Lung microvascular endothelial cell (primary cell): ENCODE measurements around the gene DSTN. TPM values are rescaled to one million over a fixed set of nuclear protein-coding genes. Genes with fewer than 3 reads are reported as not detected.

Source experiments
- DNase-seq, 2 donors: peaks; one replicate each; pipeline versions ENCODE4 v3.0.0 to v3.0.0-alpha.2; 2010; ENCODE audit warnings: low read depth in 2 of 2
- total RNA-seq: library from RNA; depleted of rRNA; stranded (reverse); fragments of >200 nt; gene quantifications from 2 replicates; pipeline ENCODE4 v1.2.1, GENCODE V29; 2014

DSTN gene
- total RNA-seq, result 59.3 and 87.4 TPM in 2 replicates

- peak; percentile 96 to 97 for DNase-seq
Observed at GRCh38 chr20:17569616-17570346, at the start of gene DSTN. Gene DSTN (plus strand): TSS chr20:17570075. CDS start chr20:17570209, 134 bp downstream.

- DNase-seq, result peak; percentile 17 to 58
Observed at GRCh38 chr20:17520583-17520982, 49.3 kb upstream of the DSTN start.

- no peak for DNase-seq
Observed at GRCh38 chr20:17522528-17522927, 47.3 kb upstream of the DSTN start.

- no peak for DNase-seq
Observed at GRCh38 chr20:17523326-17523725, 46.5 kb upstream of the DSTN start.

GRCh38 chr20:17524560-17524959 is 45.3 kb upstream of the DSTN start:
- no peak for DNase-seq

GRCh38 chr20:17525132-17525531 is 44.7 kb upstream of the DSTN start:
- no peak for DNase-seq

GRCh38 chr20:17525650-17526049 is 44.2 kb upstream of the DSTN start:
- peak; percentile 37 to 63 for DNase-seq

- no peak for DNase-seq
Observed at GRCh38 chr20:17529586-17529985, 40.3 kb upstream of the DSTN start.

- no peak for DNase-seq
Observed at GRCh38 chr20:17530153-17530552, 39.7 kb upstream of the DSTN start.

- peak; percentile 65 to 70 for DNase-seq
Observed at GRCh38 chr20:17530716-17531664, 38.9 kb upstream of the DSTN start, which contains the start of gene BFSP1. Gene BFSP1 (minus strand): TSS chr20:17531379. CDS start chr20:17531329, 50 bp downstream.

GRCh38 chr20:17531665-17532025 is 38.2 kb upstream of the DSTN start:
- DNase-seq, result no peak

- DNase-seq, result peak; percentile 28 to 36
Observed at GRCh38 chr20:17533396-17533795, 36.5 kb upstream of the DSTN start.

GRCh38 chr20:17534077-17534476 is 35.8 kb upstream of the DSTN start:
- DNase-seq, result no peak

- DNase-seq, result peak; percentile 85 to 90
Observed at GRCh38 chr20:17536944-17537444, 32.9 kb upstream of the DSTN start.

- no peak for DNase-seq
Observed at GRCh38 chr20:17537959-17538358, 31.9 kb upstream of the DSTN start.

GRCh38 chr20:17538517-17539170 is 31.2 kb upstream of the DSTN start:
- DNase-seq, result no peak

GRCh38 chr20:17541596-17541995 is 28.3 kb upstream of the DSTN start:
- DNase-seq, result no peak

- no peak for DNase-seq
Observed at GRCh38 chr20:17541996-17542395, 27.9 kb upstream of the DSTN start.

- DNase-seq, result no peak
Observed at GRCh38 chr20:17542481-17542880, 27.4 kb upstream of the DSTN start.

GRCh38 chr20:17542993-17543412 is 26.9 kb upstream of the DSTN start:
- DNase-seq, result peak in 1 of 2 donors; percentile 85

- DNase-seq, result no peak
Observed at GRCh38 chr20:17543531-17544131, 26.2 kb upstream of the DSTN start.
